Measurements from ENCODE around the gene KIAA2012.

The KIAA2012 gene

DNA sequence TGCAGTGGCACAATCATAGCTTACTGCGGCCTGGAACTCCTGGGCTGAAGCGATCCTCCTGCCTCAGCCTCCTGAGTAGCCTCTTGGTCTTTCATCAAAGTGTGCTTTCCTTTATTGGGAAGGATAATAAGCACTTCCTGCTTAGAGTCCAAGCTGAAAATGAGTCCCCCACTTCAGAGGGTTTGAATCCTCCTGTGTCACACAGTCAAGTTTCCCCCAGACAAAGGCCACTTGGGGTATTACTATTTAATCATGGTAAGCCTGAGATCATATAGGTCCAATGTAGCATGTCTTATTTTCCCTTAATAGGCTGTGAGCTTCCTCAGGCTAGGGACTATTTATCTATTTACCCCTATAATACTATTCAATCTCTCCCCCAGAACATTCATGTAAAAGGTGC is 11.4 kb upstream of the KIAA2012 start:
- Histone ChIP-seq H3K27me3 (ENCODE audit: insufficient read depth, low read length, poor library complexity) (peaks cover 8% of the 10 kb centered on the region), H4K20me1 (ENCODE audit: insufficient read depth, low read length) (no peaks in the 10 kb centered on the region), H3K79me2 (ENCODE audit: insufficient read depth, low read length) (no peaks in the 10 kb centered on the region), H3K36me3 (ENCODE audit: insufficient read depth, low read length) (no peaks in the 10 kb centered on the region), H3K4me3 (ENCODE audit: low read depth in 1 of 2, low read length in 2 of 2) (no peak overlapping the region), H3K9me3 (ENCODE audit: insufficient read depth, low read length, severe bottlenecking) (no peaks in the 10 kb centered on the region), H3K4me2 (ENCODE audit: insufficient read depth, low read length) (no peak overlapping the region), H2AFZ (ENCODE audit: low read depth, low read length) (no peak overlapping the region), H3K4me1 (ENCODE audit: insufficient read depth, low read length) (no peaks in the 10 kb centered on the region), H3K9ac (ENCODE audit: low read depth, low read length) (no peak overlapping the region), H3K27ac (ENCODE audit: low read length) (no peak overlapping the region)
- ATAC-seq (ENCODE audit: insufficient read depth, low read depth) (no peak), DNase-seq (no peak)
- TF ChIP-seq EZH2 (IDR thresholded peaks at IDR 0.05; ENCODE audit: borderline replicate concordance, low read depth, low read length, severe bottlenecking) = no peak
- TF ChIP-seq, protein P1, sequence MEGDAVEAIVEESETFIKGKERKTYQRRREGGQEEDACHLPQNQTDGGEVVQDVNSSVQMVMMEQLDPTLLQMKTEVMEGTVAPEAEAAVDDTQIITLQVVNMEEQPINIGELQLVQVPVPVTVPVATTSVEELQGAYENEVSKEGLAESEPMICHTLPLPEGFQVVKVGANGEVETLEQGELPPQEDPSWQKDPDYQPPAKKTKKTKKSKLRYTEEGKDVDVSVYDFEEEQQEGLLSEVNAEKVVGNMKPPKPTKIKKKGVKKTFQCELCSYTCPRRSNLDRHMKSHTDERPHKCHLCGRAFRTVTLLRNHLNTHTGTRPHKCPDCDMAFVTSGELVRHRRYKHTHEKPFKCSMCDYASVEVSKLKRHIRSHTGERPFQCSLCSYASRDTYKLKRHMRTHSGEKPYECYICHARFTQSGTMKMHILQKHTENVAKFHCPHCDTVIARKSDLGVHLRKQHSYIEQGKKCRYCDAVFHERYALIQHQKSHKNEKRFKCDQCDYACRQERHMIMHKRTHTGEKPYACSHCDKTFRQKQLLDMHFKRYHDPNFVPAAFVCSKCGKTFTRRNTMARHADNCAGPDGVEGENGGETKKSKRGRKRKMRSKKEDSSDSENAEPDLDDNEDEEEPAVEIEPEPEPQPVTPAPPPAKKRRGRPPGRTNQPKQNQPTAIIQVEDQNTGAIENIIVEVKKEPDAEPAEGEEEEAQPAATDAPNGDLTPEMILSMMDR (IDR thresholded peaks at IDR 0.05; ENCODE audit: borderline replicate concordance, extremely low read depth, low read length, poor library complexity, severe bottlenecking) = no peak

DNA sequence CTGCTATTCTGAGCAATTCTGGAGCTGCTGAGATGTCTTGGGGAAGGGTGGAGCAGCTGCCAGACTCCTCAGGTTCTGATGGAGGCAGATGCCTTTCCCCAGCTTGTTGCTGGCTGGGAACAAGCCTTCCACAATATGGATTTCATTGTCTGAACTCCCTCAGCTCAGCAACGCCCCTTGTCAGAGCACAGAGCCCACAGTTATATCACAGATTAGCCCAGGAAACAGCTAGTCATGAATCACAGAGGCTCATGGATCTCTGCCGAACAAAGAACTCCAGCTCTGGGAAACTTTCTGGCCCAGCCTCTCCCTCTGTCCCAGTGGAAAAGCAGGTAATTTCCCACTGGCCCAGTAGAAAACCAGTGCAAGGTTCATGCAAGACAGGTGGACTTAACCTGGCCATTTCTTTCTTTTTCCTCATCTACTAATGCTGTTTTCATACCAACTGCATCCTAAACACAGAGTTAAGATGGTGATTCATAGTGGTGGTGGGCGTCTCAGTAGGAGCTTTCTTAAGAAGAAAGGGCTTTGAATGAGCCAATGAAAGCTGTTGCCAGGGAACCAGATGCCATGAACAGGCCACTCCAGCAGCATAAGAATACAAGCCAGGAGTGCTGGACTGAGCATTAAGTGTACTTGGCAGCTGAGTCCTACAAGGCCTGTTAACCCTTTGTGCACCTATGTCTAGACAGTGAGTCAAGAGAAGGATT is 8.7 kb upstream of the KIAA2012 start:
- H3K9ac ChIP-seq (ENCODE audit: low read depth, low read length) = no peak overlapping the region
- H2AFZ ChIP-seq (ENCODE audit: low read depth, low read length) = no peak overlapping the region
- TF ChIP-seq, protein P1 (IDR thresholded peaks at IDR 0.05; ENCODE audit: borderline replicate concordance, extremely low read depth, low read length, poor library complexity, severe bottlenecking) = no peak
- TF ChIP-seq EZH2 (IDR thresholded peaks at IDR 0.05; ENCODE audit: borderline replicate concordance, low read depth, low read length, severe bottlenecking) = no peak
- no peaks in the 10 kb centered on the region for H3K9me3 ChIP-seq (ENCODE audit: insufficient read depth, low read length, severe bottlenecking)
- H3K27ac ChIP-seq (ENCODE audit: low read length) = no peak overlapping the region
- no peaks in the 10 kb centered on the region for H3K36me3 ChIP-seq (ENCODE audit: insufficient read depth, low read length)
- ATAC-seq (ENCODE audit: insufficient read depth, low read depth) (no peak), DNase-seq (no peak)
- no peak overlapping the region for H3K4me3 ChIP-seq (ENCODE audit: low read depth in 1 of 2, low read length in 2 of 2)
- H4K20me1 ChIP-seq (ENCODE audit: insufficient read depth, low read length) = no peaks in the 10 kb centered on the region
- no peaks in the 10 kb centered on the region for H3K79me2 ChIP-seq (ENCODE audit: insufficient read depth, low read length)
- peaks cover 5% of the 10 kb centered on the region for H3K27me3 ChIP-seq (ENCODE audit: insufficient read depth, low read length, poor library complexity)
- no peak overlapping the region for H3K4me2 ChIP-seq (ENCODE audit: insufficient read depth, low read length)
- no peaks in the 10 kb centered on the region for H3K4me1 ChIP-seq (ENCODE audit: insufficient read depth, low read length)

DNA sequence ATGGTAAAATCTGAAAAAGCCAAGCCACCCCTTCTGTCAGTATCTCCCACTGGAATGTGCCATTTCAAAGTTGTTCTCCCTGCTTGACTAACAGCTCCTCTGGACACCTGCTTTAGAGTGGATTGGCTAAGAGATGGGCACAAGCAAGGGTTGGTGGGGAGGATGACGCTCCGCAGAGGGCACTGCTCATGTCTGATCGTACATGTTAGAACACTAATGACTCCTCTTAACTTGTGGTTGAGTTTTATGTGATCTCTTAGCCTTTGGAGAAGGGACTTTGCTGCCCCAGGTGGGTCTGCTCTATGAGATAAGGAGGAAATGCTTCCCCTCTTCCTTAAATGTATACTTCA is 8.2 kb upstream of the KIAA2012 start:
- Histone ChIP-seq H3K9ac (ENCODE audit: low read depth, low read length) (no peak overlapping the region), H3K79me2 (ENCODE audit: insufficient read depth, low read length) (no peaks in the 10 kb centered on the region), H3K36me3 (ENCODE audit: insufficient read depth, low read length) (no peaks in the 10 kb centered on the region), H3K4me2 (ENCODE audit: insufficient read depth, low read length) (no peak overlapping the region), H3K9me3 (ENCODE audit: insufficient read depth, low read length, severe bottlenecking) (no peaks in the 10 kb centered on the region), H3K4me3 (ENCODE audit: low read depth in 1 of 2, low read length in 2 of 2) (no peak overlapping the region), H3K4me1 (ENCODE audit: insufficient read depth, low read length) (no peaks in the 10 kb centered on the region), H2AFZ (ENCODE audit: low read depth, low read length) (no peak overlapping the region), H3K27ac (ENCODE audit: low read length) (no peak overlapping the region), H4K20me1 (ENCODE audit: insufficient read depth, low read length) (no peaks in the 10 kb centered on the region), H3K27me3 (ENCODE audit: insufficient read depth, low read length, poor library complexity) (peaks cover 5% of the 10 kb centered on the region)
- ATAC-seq (ENCODE audit: insufficient read depth, low read depth) (no peak), DNase-seq (no peak)
- TF ChIP-seq, protein P1 (IDR thresholded peaks at IDR 0.05; ENCODE audit: borderline replicate concordance, extremely low read depth, low read length, poor library complexity, severe bottlenecking) = no peak
- no peak for TF ChIP-seq EZH2 (IDR thresholded peaks at IDR 0.05; ENCODE audit: borderline replicate concordance, low read depth, low read length, severe bottlenecking)

Data from DND-41 (cell line).